ENCODE data around the gene RPL13.

Gene RPL13

GRCh38 chr16:89613231-89613953 lies 52.9 kb downstream of the RPL13 start, which contains the start of gene DPEP1:
Gene DPEP1, plus strand, starts transcription at chr16:89613642. Its CDS starts 16,769 bp downstream, at chr16:89630411.
- Histone ChIP-seq H3K36me3 (replicated peaks; ENCODE audit: insufficient read depth, low read length) (no peaks in the 10 kb centered on the region), H3K27ac (ENCODE audit: low read length) (peak within 1 kb of the TSS; percentile 18; the same call in 1 of the 2 replicates), H3K4me3 (ENCODE audit: low read length) (no peak within 1 kb of the TSS), H3K79me2 (ENCODE audit: low read length) (no peaks in the 10 kb centered on the region), H2AFZ (ENCODE audit: low read length) (0 out of 2 replicates have a peak within 1 kb of the TSS, but pooled peaks have one; percentile 31), H3F3A (ENCODE audit: insufficient read depth, low read length) (no peaks in the 10 kb centered on the region), H4K20me1 (ENCODE audit: insufficient read depth, low read length) (no peaks in the 10 kb centered on the region), H3K27me3 (replicated peaks; ENCODE audit: insufficient read depth, low read length) (no peaks in the 10 kb centered on the region), H3K9me3 (replicated peaks; ENCODE audit: insufficient read depth, low read length) (no peaks in the 10 kb centered on the region), H3K4me2 (ENCODE audit: low read depth, low read length) (peak within 1 kb of the TSS; percentile 37; the same call in 1 of the 2 replicates), H3K4me1 (ENCODE audit: low read length) (peaks cover 10% of the 10 kb centered on the region; the same call in 1 of the 2 replicates), H3K9ac (ENCODE audit: low read length) (no peak within 1 kb of the TSS), H3K9me2 (replicated peaks; ENCODE audit: insufficient read depth, low read length) (no peaks in the 10 kb centered on the region)
- TF ChIP-seq EZH2phosphoT487 (IDR thresholded peaks at IDR 0.05; ENCODE audit: low read length) (no peak), EZH2 (optimal IDR thresholded peaks at IDR 0.05; ENCODE audit: low read depth, low read length) (no peak)
- TF ChIP-seq, protein P1, sequence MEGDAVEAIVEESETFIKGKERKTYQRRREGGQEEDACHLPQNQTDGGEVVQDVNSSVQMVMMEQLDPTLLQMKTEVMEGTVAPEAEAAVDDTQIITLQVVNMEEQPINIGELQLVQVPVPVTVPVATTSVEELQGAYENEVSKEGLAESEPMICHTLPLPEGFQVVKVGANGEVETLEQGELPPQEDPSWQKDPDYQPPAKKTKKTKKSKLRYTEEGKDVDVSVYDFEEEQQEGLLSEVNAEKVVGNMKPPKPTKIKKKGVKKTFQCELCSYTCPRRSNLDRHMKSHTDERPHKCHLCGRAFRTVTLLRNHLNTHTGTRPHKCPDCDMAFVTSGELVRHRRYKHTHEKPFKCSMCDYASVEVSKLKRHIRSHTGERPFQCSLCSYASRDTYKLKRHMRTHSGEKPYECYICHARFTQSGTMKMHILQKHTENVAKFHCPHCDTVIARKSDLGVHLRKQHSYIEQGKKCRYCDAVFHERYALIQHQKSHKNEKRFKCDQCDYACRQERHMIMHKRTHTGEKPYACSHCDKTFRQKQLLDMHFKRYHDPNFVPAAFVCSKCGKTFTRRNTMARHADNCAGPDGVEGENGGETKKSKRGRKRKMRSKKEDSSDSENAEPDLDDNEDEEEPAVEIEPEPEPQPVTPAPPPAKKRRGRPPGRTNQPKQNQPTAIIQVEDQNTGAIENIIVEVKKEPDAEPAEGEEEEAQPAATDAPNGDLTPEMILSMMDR (IDR thresholded peaks at IDR 0.05; ENCODE audit: low read length), result no peak
- DNase-seq, result peak; percentile 13

- no peaks in the 10 kb centered on the region for H3F3A ChIP-seq (ENCODE audit: insufficient read depth, low read length)
- no peak for DNase-seq
- H3K27ac ChIP-seq (ENCODE audit: low read length), result no peak overlapping the region
- TF ChIP-seq EZH2 (optimal IDR thresholded peaks at IDR 0.05; ENCODE audit: low read depth, low read length) (no peak), EZH2phosphoT487 (IDR thresholded peaks at IDR 0.05; ENCODE audit: low read length) (no peak)
- TF ChIP-seq, protein P1 (IDR thresholded peaks at IDR 0.05; ENCODE audit: low read length), result no peak
- H4K20me1 ChIP-seq (ENCODE audit: insufficient read depth, low read length), result no peaks in the 10 kb centered on the region
- H3K4me3 ChIP-seq (ENCODE audit: low read length), result no peak overlapping the region
- H3K9ac ChIP-seq (ENCODE audit: low read length), result no peak overlapping the region
- no peaks in the 10 kb centered on the region for H3K9me3 ChIP-seq (replicated peaks; ENCODE audit: insufficient read depth, low read length)
- H3K4me1 ChIP-seq (ENCODE audit: low read length), result peaks cover 10% of the 10 kb centered on the region; the same call in 1 of the 2 replicates
- no peak overlapping the region for H2AFZ ChIP-seq (ENCODE audit: low read length)
- H3K4me2 ChIP-seq (ENCODE audit: low read depth, low read length), result no peak overlapping the region
- H3K9me2 ChIP-seq (replicated peaks; ENCODE audit: insufficient read depth, low read length), result no peaks in the 10 kb centered on the region
- H3K27me3 ChIP-seq (replicated peaks; ENCODE audit: insufficient read depth, low read length), result no peaks in the 10 kb centered on the region
- no peaks in the 10 kb centered on the region for H3K36me3 ChIP-seq (replicated peaks; ENCODE audit: insufficient read depth, low read length)
- no peaks in the 10 kb centered on the region for H3K79me2 ChIP-seq (ENCODE audit: low read length)
These were observed 53.5 kb downstream of the RPL13 start for GRCh38 chr16:89613954-89614459.

All from MM.1S (cell line).